Astrocyte (in vitro differentiated cells and primary cell): ENCODE data around the gene EOLA1. TPM values are rescaled to one million over a fixed set of nuclear protein-coding genes. Genes with fewer than 3 reads are reported as not detected.
"Not testable (repeated sequence)": the region's sequence is repeated elsewhere in the genome, so short reads cannot be mapped to it uniquely, and the experiment has no call there.

Experiments used
- DNase-seq: peaks from one replicate; pipeline ENCODE4 v3.0.0-alpha.2; 2010; ENCODE audit warnings: low read depth
- FAIRE-seq: peaks from 2 replicates; lab custom pipeline; 2011; peaks lifted over from hg19 to GRCh38; lab: Jason Lieb, UNC
- H2AFZ ChIP-seq: 2 replicates; pipeline ENCODE4 v1.6.0; 2012; ENCODE audit warnings: low read depth, low read length, inconsistent platforms
- H3K27ac ChIP-seq: 2 replicates; pipeline ENCODE4 v1.5.1; 2011; ENCODE audit warnings: low read depth, low read length, inconsistent platforms
- H3K27me3 ChIP-seq: 2 replicates; pipeline ENCODE4 v1.6.0; 2011; ENCODE audit warnings: low read length, inconsistent platforms; ENCODE audit not compliant: insufficient read depth
- H3K36me3 ChIP-seq: 2 replicates; pipeline ENCODE4 v1.5.1; 2011; ENCODE audit warnings: low read length, inconsistent platforms; ENCODE audit not compliant: insufficient read depth
- H3K4me1 ChIP-seq: 2 replicates; pipeline ENCODE4 v1.5.1; 2011; ENCODE audit warnings: low read length, inconsistent platforms; ENCODE audit not compliant: insufficient read depth
- H3K4me2 ChIP-seq: 2 replicates; pipeline ENCODE4 v1.6.0; 2012; ENCODE audit warnings: low read length, inconsistent platforms
- H3K4me3 ChIP-seq: 2 replicates; pipeline ENCODE4 v1.5.1; 2011; ENCODE audit warnings: low read depth, mild to moderate bottlenecking, low read length, inconsistent platforms; ENCODE audit not compliant: insufficient read depth
- H3K79me2 ChIP-seq: 2 replicates; pipeline ENCODE4 v1.6.0; 2012; ENCODE audit warnings: mild to moderate bottlenecking, low read length, inconsistent platforms; ENCODE audit not compliant: insufficient read depth
- H3K9ac ChIP-seq: 2 replicates; pipeline ENCODE4 v1.6.0; 2012; ENCODE audit warnings: mild to moderate bottlenecking, low read length, inconsistent platforms
- H3K9me3 ChIP-seq: 2 replicates; pipeline ENCODE4 v1.5.1; 2012; ENCODE audit warnings: low read depth, mild to moderate bottlenecking, low read length, inconsistent platforms; ENCODE audit not compliant: insufficient read depth
- H4K20me1 ChIP-seq: 2 replicates; pipeline ENCODE4 v1.6.0; 2012; ENCODE audit warnings: low read length, inconsistent platforms; ENCODE audit not compliant: insufficient read depth
- H3K27ac Mint-ChIP-seq: one replicate; pipeline ENCODE4 v1.8.0; 2021; ENCODE audit warnings: mild to moderate bottlenecking, mixed read lengths; ENCODE audit not compliant: unreplicated experiment
- H3K27me3 Mint-ChIP-seq: one replicate; pipeline ENCODE4 v1.8.0; 2021; ENCODE audit warnings: low read depth, mixed read lengths; ENCODE audit not compliant: unreplicated experiment
- H3K36me3 Mint-ChIP-seq: one replicate; pipeline ENCODE4 v1.8.0; 2021; ENCODE audit warnings: low read depth, mixed read lengths; ENCODE audit not compliant: unreplicated experiment
- H3K4me1 Mint-ChIP-seq: one replicate; pipeline ENCODE4 v1.8.0; 2021; ENCODE audit warnings: low read depth, mixed read lengths; ENCODE audit not compliant: unreplicated experiment
- H3K4me3 Mint-ChIP-seq: one replicate; pipeline ENCODE4 v1.8.0; 2021; ENCODE audit warnings: mild to moderate bottlenecking, moderate library complexity, mixed read lengths; ENCODE audit not compliant: unreplicated experiment
- H3K9me3 Mint-ChIP-seq: one replicate; pipeline ENCODE4 v1.8.0; 2021; ENCODE audit warnings: mild to moderate bottlenecking, mixed read lengths; ENCODE audit not compliant: unreplicated experiment
- total RNA-seq: library from RNA; stranded (reverse); gene quantifications from 2 replicates; pipeline ENCODE4 v1.2.1, GENCODE V29; 2021

Gene EOLA1
- total RNA-seq, 1 donor from 2014 or later: 13.6 TPM

DNA sequence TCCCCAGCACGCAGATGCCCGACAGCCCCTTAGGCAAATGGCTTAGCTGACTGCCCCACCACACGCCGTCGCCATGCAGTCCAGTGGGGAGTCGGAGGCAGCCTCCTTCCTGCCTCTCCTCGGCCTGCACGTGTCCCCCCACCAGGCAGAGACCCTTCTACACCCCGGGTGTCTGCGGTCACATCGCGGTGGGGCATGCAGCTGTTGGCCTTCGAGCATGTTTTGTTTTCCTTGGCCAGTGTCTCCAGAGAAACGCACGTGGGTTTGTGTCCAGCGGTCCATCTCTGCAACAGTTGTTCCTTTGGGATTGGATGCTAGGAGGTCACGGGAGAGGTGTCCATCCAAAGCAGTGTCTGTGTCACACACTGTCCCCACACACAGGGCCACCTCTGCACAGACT is 54.4 kb downstream of the EOLA1 start, which contains the start of gene HSFX2:
Gene HSFX2, minus strand, starts transcription at position 101 of the 400 bp plus-strand sequence. CDS start 614 bp downstream, outside the sequence.
- not testable (repeated sequence) for H3K79me2 ChIP-seq, H3K4me2 ChIP-seq, DNase-seq, H3K36me3 Mint-ChIP-seq, H3K9me3 Mint-ChIP-seq, H3K27me3 ChIP-seq, H2AFZ ChIP-seq, H3K9me3 ChIP-seq, H3K27me3 Mint-ChIP-seq, H3K4me1 Mint-ChIP-seq, H4K20me1 ChIP-seq, H3K9ac ChIP-seq, H3K4me3 ChIP-seq, H3K27ac Mint-ChIP-seq, H3K36me3 ChIP-seq, FAIRE-seq, H3K4me3 Mint-ChIP-seq, H3K27ac ChIP-seq, H3K4me1 ChIP-seq

DNA sequence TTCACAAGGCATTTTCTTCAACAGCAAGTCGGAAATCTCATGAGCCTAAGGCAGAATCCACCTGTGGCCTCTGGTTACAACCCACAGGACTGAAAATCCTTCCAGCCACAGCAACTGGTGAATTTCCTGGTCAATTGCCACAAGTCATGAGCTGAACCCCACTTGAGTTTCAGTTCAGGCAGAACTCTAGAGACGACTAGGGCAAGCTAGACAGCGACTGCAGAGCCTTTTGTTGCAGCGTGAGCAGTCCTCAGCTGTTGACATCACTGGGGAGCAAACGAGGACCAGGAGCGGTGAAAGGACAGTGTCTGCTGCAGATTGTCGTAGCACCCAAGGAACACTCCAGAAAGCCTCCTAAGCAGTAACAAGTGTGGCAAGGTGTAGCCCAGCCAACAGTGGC is 55.1 kb downstream of the EOLA1 start:
- not testable (repeated sequence) for H3K36me3 ChIP-seq, H3K27ac Mint-ChIP-seq, DNase-seq, H2AFZ ChIP-seq, H3K4me2 ChIP-seq, H3K79me2 ChIP-seq, H3K4me3 ChIP-seq, H3K27me3 Mint-ChIP-seq, H3K4me1 ChIP-seq, H4K20me1 ChIP-seq, FAIRE-seq, H3K9me3 ChIP-seq, H3K9ac ChIP-seq, H3K27ac ChIP-seq, H3K27me3 ChIP-seq, H3K36me3 Mint-ChIP-seq, H3K9me3 Mint-ChIP-seq, H3K4me1 Mint-ChIP-seq, H3K4me3 Mint-ChIP-seq

Other genes with a start within 250 kb of the EOLA1 start
- 127 and 130 TPM in 2 replicates for gene IDS, start 35.7 kb upstream of the EOLA1 start, total RNA-seq
- not detected in 2 replicates for gene HSFX3, start 8.9 kb downstream of the EOLA1 start, total RNA-seq
- not detected in 2 replicates for gene MAGEA9B, start 46.4 kb downstream of the EOLA1 start, total RNA-seq
- 0.24 TPM in 1 of 2 replicates, not detected in the other for gene HSFX2, start 54.3 kb downstream of the EOLA1 start, total RNA-seq
- 28.8 and 32.5 TPM in 2 replicates for gene TMEM185A, start 90.8 kb downstream of the EOLA1 start, total RNA-seq
- not detected in 2 replicates for gene MAGEA11, start 171.0 kb downstream of the EOLA1 start, total RNA-seq
- 0.75 and 1.5 TPM in 2 replicates for gene HSFX1, start 233.1 kb downstream of the EOLA1 start, total RNA-seq
- gene MAGEA9, start 240.9 kb downstream of the EOLA1 start, total RNA-seq: not detected in 2 replicates